ENCODE data around the gene TAS2R43.
"Not testable (repeated sequence)": the region's sequence is repeated elsewhere in the genome, so short reads cannot be mapped to it uniquely, and the experiment has no call there.

TAS2R43 gene

DNA sequence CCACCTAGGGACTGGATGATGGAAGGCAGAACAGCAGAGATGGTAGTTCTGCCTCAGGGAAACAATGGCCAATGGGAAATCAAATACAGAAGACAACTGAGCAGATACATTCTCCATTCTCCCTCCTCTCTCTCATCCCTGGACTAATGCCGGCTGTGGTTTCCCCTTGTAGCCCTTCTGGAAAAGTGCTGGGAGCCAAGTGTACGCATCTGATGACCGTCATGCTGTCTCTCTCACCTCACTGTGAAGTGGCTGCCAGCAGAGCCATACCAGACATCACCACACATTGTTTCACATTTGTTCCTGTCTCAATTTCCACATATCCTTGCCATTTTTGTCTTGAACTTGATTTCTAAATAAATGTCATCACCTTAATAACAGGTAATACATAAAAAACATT lies 33.1 kb downstream of the TAS2R43 start:
- DNase-seq = no peak

DNA sequence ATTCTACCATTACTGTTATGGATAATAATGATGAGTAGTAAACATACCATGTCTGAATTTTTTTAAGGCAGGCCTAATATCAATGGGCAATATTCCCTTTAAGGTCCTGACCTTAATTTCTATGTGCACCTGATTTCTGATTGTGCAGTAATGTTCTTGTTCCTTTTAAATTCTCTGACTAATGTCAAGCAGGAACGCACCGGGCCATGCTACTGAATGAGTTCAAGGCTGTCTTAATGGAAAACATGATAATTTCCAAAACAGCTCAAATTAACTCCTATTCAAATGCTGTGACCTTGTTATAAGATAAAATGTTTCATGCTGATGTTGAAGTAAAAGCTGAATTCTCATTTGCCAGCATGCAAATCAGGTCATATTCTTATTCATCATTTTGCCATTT lies 36.8 kb downstream of the TAS2R43 start:
- no peak for DNase-seq

DNA sequence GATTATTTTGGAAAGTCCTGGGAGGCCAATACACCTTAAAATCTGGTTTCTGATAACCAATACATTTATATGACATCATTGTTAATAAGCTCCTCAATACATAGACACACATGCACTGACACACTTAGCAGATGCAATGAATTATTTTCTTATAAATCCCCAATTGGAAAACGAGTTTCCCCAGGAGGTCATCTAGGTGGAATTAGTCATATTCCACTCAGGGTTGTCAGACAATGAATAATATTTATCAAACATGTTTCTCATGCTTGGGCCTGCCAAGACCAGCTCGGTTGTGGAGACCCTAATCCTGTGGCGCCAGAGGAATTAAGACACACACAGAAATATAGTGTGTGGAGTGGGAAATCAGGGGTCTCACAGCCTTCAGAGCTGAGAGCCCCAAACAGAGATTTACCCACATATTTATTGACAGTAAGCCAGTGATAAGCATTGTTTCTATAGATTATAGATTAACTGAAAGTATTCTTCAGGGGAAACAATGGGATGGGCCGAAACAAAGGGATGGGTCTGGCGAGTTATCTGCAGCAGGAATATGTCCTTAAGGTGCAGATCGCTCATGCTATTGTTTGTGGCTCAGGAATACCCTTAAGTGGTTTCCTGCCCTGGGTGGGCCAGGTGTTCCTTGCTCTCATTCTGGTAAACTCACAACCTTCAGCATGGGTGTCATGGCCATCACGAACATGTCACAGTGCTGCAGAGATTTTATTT lies 42.1 kb downstream of the TAS2R43 start:
- not testable (repeated sequence) for DNase-seq

DNA sequence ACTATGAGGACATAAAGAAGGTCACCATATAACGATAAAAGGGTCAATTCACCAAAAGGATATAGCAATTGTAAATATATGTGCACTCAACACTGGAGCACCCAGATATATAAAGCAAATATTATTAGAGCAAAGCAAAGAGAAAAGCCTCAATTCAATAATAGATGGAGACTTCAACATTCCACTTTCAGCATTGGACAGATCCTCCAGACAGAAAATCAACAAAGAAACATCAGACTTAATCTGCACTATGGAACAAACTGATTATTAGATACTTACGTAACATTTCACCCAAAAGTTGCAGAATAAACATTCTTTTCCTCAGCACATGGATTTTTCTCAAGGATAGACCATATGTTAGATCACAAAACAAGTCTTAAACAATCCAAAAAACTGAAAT lies 50.7 kb downstream of the TAS2R43 start:
- DNase-seq = not testable (repeated sequence)
